Ishikawa (cell line): Measurements from ENCODE around the gene TIPRL.

Experiments
- CEBPB ChIP-seq: IDR thresholded peaks from 2 replicates; pipeline ENCODE4 v1.6.1; 2012
- CREB1 ChIP-seq: IDR thresholded peaks from 2 replicates; pipeline ENCODE4 v1.6.1; 2012; ENCODE audit warnings: low read depth
- EGR1 ChIP-seq: IDR thresholded peaks from 2 replicates; pipeline ENCODE4 v1.6.1; 2012
- EP300 ChIP-seq: IDR thresholded peaks from 2 replicates; pipeline ENCODE4 v1.6.1; 2012; ENCODE audit warnings: borderline replicate concordance
- FOXM1 ChIP-seq: IDR thresholded peaks from 2 replicates; pipeline ENCODE4 v1.6.1; 2012; ENCODE audit warnings: low read depth, borderline replicate concordance
- NFIC ChIP-seq: IDR thresholded peaks from 2 replicates; pipeline ENCODE4 v1.6.1; 2012
- RAD21 ChIP-seq: IDR thresholded peaks from 2 replicates; pipeline ENCODE4 v1.6.1; 2012; ENCODE audit warnings: low read depth
- TAF1 ChIP-seq: IDR thresholded peaks from 2 replicates; pipeline ENCODE4 v1.6.1; 2012; ENCODE audit warnings: low read depth, mild to moderate bottlenecking
- TCF12 ChIP-seq: IDR thresholded peaks from 2 replicates; pipeline ENCODE4 v1.6.1; 2012; ENCODE audit warnings: low read depth
- TEAD4 ChIP-seq: IDR thresholded peaks from 2 replicates; pipeline ENCODE4 v1.6.1; 2012
- YY1 ChIP-seq: IDR thresholded peaks from 2 replicates; pipeline ENCODE4 v1.6.1; 2012; ENCODE audit warnings: low read depth
- ZBTB7A ChIP-seq: IDR thresholded peaks from 2 replicates; pipeline ENCODE4 v1.6.1; 2012; ENCODE audit warnings: low read depth
- TF ChIP-seq, protein P1 (sequence below): IDR thresholded peaks from 2 replicates; pipeline ENCODE4 v1.6.1; 2012
- TF ChIP-seq, protein P2 (sequence below): IDR thresholded peaks from 2 replicates; pipeline ENCODE4 v1.6.1; 2012; ENCODE audit warnings: low read depth, mild to moderate bottlenecking
- TF ChIP-seq, protein P3 (sequence below): IDR thresholded peaks from 2 replicates; pipeline ENCODE4 v1.6.1; 2012

TIPRL gene

DNA sequence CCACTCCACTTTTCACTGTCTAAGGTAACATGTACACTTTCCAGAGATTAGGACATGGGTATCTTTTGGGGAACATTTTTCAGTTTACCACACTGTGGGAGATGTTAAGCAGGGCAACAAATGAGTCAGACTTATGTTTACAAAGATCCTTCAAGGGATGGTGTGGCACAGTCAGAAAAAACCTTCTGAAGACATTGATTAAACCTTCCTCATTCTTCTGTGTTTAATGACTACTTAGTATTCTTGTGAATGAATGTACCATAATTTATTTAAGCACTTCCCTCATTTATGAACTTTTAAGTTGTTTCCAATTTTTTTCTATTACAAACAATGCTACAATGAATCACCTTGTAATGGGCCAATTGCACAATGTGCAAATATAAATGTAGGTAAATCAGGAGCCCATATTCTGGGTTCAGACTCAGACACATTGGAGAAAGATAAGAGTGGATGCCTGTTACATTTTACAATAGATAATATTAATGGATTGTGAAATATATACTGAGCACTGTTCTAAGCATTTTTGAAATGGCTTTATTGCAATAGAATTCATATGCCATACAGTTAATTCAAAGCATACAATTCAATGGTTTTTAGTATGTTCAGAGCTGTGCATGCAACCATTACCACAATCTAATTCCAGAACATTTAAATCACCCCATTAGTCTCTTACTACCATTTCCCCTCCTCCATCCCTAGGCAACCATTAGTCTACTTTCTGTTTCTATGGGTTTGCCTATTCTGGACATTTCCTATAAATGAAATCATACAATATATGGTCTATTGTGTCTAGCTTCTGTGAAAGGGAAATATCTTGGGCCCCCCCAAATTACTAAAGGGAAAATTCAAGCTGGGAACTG, 45.1 kb downstream of the TIPRL start:
- TF ChIP-seq FOXM1: no peak
- TF ChIP-seq CEBPB: 0 out of 2 replicates have a peak, but pooled peaks have one; percentile 21

DNA sequence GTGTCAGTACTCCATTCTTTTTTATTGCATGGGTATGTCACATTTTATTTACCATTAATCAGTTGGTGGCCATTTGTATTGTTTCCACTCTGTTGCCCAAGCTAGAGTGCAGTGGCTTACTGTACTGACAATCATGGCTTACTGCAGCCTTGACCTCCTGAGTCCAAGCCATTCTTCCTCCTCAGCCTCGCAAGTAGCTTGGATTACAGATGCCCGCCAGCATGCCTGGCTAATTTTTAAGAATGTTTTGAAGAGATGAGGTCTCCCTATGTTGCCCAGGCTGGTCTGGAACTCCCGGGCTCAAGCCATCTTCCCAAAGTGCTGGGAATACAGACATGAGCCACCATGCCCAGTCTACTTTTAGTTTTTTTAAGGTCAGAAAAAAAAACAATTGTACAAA, 46.2 kb downstream of the TIPRL start:
- TF ChIP-seq TEAD4 (no peak), ZBTB7A (no peak), FOXM1 (no peak), EP300 (no peak), YY1 (no peak), CREB1 (no peak), TCF12 (no peak), CEBPB (no peak), TAF1 (no peak), EGR1 (no peak), NFIC (no peak), RAD21 (no peak)
- TF ChIP-seq, protein P1, sequence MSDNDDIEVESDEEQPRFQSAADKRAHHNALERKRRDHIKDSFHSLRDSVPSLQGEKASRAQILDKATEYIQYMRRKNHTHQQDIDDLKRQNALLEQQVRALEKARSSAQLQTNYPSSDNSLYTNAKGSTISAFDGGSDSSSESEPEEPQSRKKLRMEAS: no peak
- TF ChIP-seq, protein P2, sequence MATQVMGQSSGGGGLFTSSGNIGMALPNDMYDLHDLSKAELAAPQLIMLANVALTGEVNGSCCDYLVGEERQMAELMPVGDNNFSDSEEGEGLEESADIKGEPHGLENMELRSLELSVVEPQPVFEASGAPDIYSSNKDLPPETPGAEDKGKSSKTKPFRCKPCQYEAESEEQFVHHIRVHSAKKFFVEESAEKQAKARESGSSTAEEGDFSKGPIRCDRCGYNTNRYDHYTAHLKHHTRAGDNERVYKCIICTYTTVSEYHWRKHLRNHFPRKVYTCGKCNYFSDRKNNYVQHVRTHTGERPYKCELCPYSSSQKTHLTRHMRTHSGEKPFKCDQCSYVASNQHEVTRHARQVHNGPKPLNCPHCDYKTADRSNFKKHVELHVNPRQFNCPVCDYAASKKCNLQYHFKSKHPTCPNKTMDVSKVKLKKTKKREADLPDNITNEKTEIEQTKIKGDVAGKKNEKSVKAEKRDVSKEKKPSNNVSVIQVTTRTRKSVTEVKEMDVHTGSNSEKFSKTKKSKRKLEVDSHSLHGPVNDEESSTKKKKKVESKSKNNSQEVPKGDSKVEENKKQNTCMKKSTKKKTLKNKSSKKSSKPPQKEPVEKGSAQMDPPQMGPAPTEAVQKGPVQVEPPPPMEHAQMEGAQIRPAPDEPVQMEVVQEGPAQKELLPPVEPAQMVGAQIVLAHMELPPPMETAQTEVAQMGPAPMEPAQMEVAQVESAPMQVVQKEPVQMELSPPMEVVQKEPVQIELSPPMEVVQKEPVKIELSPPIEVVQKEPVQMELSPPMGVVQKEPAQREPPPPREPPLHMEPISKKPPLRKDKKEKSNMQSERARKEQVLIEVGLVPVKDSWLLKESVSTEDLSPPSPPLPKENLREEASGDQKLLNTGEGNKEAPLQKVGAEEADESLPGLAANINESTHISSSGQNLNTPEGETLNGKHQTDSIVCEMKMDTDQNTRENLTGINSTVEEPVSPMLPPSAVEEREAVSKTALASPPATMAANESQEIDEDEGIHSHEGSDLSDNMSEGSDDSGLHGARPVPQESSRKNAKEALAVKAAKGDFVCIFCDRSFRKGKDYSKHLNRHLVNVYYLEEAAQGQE: no peak
- TF ChIP-seq, protein P3, sequence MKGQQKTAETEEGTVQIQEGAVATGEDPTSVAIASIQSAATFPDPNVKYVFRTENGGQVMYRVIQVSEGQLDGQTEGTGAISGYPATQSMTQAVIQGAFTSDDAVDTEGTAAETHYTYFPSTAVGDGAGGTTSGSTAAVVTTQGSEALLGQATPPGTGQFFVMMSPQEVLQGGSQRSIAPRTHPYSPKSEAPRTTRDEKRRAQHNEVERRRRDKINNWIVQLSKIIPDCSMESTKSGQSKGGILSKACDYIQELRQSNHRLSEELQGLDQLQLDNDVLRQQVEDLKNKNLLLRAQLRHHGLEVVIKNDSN: no peak

DNA sequence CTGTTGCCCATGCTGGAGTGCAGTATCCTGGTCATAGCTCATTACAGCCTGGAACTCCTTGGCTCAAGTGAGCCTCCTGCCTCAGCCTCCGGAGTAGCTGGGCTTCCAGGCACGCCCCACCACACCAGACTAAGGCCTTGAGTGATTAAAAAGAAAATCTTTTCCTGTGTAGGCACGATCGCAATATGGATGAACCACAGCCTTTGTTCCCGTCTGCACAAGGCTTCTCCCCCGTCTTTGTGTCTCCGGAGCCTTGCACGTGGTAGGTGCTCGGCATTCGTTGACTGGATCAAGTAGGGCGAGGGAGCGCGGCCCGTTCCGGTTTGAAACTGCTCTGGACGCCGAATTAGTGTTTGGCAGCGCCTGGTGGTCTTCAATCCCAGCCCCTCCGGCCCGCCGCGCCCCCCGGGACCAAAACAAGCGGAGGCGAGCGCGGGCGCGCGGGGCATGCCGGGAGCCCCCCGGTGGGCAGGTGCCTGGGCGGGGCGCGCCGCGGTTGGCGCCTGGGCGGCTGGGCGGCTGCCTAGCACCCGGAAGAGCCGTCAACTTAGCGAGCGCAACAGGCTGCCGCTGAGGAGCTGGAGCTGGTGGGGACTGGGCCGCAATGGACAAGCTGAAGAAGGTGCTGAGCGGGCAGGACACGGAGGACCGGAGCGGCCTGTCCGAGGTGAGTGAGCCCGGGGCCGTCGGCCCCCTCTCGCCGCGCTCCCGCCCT, 46.9 kb downstream of the TIPRL start, which contains the start of gene SFT2D2:
SFT2D2 (plus strand) TSS at position 529 of the 715 bp plus-strand sequence; CDS start at position 605, 76 bp downstream.
- peak; percentile 89 for TF ChIP-seq TAF1
- TF ChIP-seq FOXM1: peak; percentile 34; the same call in 1 of the 2 replicates
- TF ChIP-seq, protein P1: peak; percentile 98
- TF ChIP-seq YY1: no peak
- TF ChIP-seq CREB1: no peak
- TF ChIP-seq ZBTB7A: peak; percentile 96
- TF ChIP-seq NFIC: no peak; the same call in 1 of the 2 replicates
- TF ChIP-seq, protein P3: no peak
- no peak; the same call in 1 of the 2 replicates for TF ChIP-seq TCF12
- peak; percentile 51 for TF ChIP-seq EGR1
- no peak for TF ChIP-seq CEBPB
- TF ChIP-seq, protein P2: no peak
- TF ChIP-seq TEAD4: 0 out of 2 replicates have a peak, but pooled peaks have one; percentile 6
- no peak for TF ChIP-seq EP300
- TF ChIP-seq RAD21: no peak

DNA sequence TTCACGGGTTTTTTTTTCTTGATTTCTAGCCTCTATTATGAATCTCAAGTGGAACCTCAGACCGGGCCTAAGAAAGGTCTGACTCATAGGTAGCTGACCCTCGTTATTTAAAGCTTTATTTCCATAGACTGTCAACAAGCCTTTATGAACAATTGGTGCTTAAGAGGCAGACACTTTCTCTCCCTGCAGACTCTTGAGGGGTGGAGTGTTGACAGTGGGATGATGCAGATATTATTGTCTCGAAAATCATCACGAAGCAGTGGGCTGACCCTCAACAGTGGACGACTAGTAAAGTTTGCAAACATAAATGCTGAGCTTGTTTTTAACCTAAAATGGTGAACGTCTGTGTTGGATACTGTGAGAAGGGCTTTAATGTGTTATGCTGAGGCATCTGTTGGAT, 48.9 kb downstream of the TIPRL start:
- TF ChIP-seq NFIC: 0 out of 2 replicates have a peak, but pooled peaks have one; percentile 8
- no peak for TF ChIP-seq TAF1

DNA sequence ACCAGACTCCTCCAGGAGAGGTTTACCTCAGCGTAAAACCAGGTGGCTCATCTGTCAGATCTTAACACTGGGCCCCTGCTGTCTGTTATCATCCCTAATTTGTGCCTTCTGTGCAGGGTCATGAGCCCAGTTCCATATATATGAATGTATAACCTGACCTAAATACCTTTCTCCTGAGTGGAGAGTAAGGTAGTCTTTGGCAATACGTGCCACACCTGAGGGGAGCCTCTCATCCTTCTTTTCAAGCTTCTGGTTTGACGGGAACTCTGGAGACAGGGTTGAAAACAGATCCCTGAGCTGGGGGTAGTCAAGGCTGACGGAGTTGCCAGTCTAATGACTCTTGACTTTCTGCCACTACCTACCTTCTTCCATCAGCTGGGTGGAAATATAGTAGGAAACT, 51.1 kb downstream of the TIPRL start:
- TF ChIP-seq, protein P1: no peak
- TF ChIP-seq CEBPB: no peak
- peak; percentile 34; the same call in 1 of the 2 replicates for TF ChIP-seq EP300
- TF ChIP-seq ZBTB7A: no peak
- TF ChIP-seq CREB1: no peak
